Endodermal cell (in vitro differentiated cells): ENCODE results near the gene ADCY2. TPM values are rescaled to one million over a fixed set of nuclear protein-coding genes. Genes with fewer than 3 reads are reported as not detected.
"Not testable (repeated sequence)": the region's sequence is repeated elsewhere in the genome, so short reads cannot be mapped to it uniquely, and the experiment has no call there.

Experiments used
- DNase-seq: peaks from one replicate; pipeline ENCODE4 v3.0.0-alpha.2; 2017
- H3K27ac ChIP-seq: 2 replicates; pipeline ENCODE4 v1.5.1; 2013; ENCODE audit warnings: mild to moderate bottlenecking, low read depth, low read length, moderate library complexity
- H3K27me3 ChIP-seq: 2 replicates; pipeline ENCODE4 v1.6.1; 2013; ENCODE audit warnings: mild to moderate bottlenecking, low read length, moderate library complexity; ENCODE audit not compliant: insufficient read depth, control insufficient read depth, poor library complexity, severe bottlenecking
- H3K36me3 ChIP-seq: 2 replicates; pipeline ENCODE4 v1.7.0; 2013; ENCODE audit warnings: mild to moderate bottlenecking, low read length, moderate library complexity; ENCODE audit not compliant: control insufficient read depth, insufficient read depth
- H3K4me1 ChIP-seq: one replicate; pipeline ENCODE4 v1.7.0; 2013; ENCODE audit warnings: low read length; ENCODE audit not compliant: control insufficient read depth, insufficient read depth
- H3K4me3 ChIP-seq: 2 replicates; pipeline ENCODE4 v1.5.1; 2013; ENCODE audit warnings: mild to moderate bottlenecking, low read length, moderate library complexity
- H3K9ac ChIP-seq: 2 replicates; pipeline ENCODE4 v1.6.1; 2013; ENCODE audit warnings: mild to moderate bottlenecking, low read length, moderate library complexity; ENCODE audit not compliant: poor library complexity, severe bottlenecking; ENCODE audit errors: extremely low read depth
- H3K9me3 ChIP-seq: 2 replicates; pipeline ENCODE4 v1.6.1; 2013; ENCODE audit warnings: mild to moderate bottlenecking, low read length, moderate library complexity; ENCODE audit not compliant: control insufficient read depth
- H3K27ac Mint-ChIP-seq: 2 replicates; pipeline ENCODE4 v1.8.0; 2020; ENCODE audit warnings: mixed read lengths
- H3K27me3 Mint-ChIP-seq: 2 replicates; pipeline ENCODE4 v1.8.0; 2021; ENCODE audit warnings: mild to moderate bottlenecking, mixed read lengths; ENCODE audit not compliant: insufficient read depth
- H3K36me3 Mint-ChIP-seq: 2 replicates; pipeline ENCODE4 v1.8.0; 2020; ENCODE audit warnings: low read depth, mixed read lengths
- H3K4me1 Mint-ChIP-seq: 2 replicates; pipeline ENCODE4 v1.8.0; 2020; ENCODE audit warnings: mixed read lengths
- H3K4me3 Mint-ChIP-seq: 2 replicates; pipeline ENCODE4 v1.8.0; 2020; ENCODE audit warnings: mild to moderate bottlenecking, moderate library complexity, mixed read lengths
- H3K9me3 Mint-ChIP-seq: 2 replicates; pipeline ENCODE4 v1.8.0; 2020; ENCODE audit warnings: mild to moderate bottlenecking, mixed read lengths
- CTCF ChIP-seq: fragments of 200-600 bp; sonication (generic); conservative IDR thresholded peaks from 2 replicates; pipeline ENCODE4 v1.5.0; 2021; ENCODE audit warnings: antibody characterized with exemption, mild to moderate bottlenecking
- WGBS, 2 experiments: methylation state at CpG; one replicate each; pipeline versions ENCODE4 v1.1.5 to v1.1.7; 2013; ENCODE audit warnings: missing lambda C conversion rate in 2 of 2, mixed read lengths in 1 of 2; ENCODE audit not compliant: insufficient coverage in 1 of 2, insufficient read length in 1 of 2; 5-methylcytosine and 5-hydroxymethylcytosine counted together
- total RNA-seq, 2 donors: library from RNA; stranded (reverse); fragmentation: NEBNext Ultra II Directional in 1 of 2; extraction: Animal tissue kit (Norgen Biotek cat#: 25700) in 1 of 2; gene quantifications; 2 replicates in 1 of 2; 3 replicates in 1 of 2; pipeline ENCODE4 v1.2.1, GENCODE V29; 2021

ADCY2 gene
- total RNA-seq, 2 donors from 2014 or later, result 61.5 to 63.2 TPM

- H3K27me3 ChIP-seq, result no peaks in the 10 kb centered on the region
- no peaks in the 10 kb centered on the region for H3K27me3 Mint-ChIP-seq
- peaks cover 24% of the 10 kb centered on the region for H3K36me3 Mint-ChIP-seq
- H3K9me3 Mint-ChIP-seq, result no peaks in the 10 kb centered on the region
- no peaks in the 10 kb centered on the region for H3K4me1 ChIP-seq
- DNase-seq, result no peak
- H3K27ac Mint-ChIP-seq, result peak overlapping the region; percentile 8
- H3K4me1 Mint-ChIP-seq, result peaks cover 38% of the 10 kb centered on the region
- no peaks in the 10 kb centered on the region for H3K9me3 ChIP-seq
- WGBS, 2 experiments, result 66 to 81% methylated on average over 4 to 6 of the region's 6 CpGs
- peaks cover 41% of the 10 kb centered on the region for H3K36me3 ChIP-seq
- no peak overlapping the region for H3K4me3 ChIP-seq
- TF ChIP-seq CTCF, result no peak
- no peak overlapping the region for H3K9ac ChIP-seq
- H3K27ac ChIP-seq, result no peak overlapping the region
- H3K4me3 Mint-ChIP-seq, result no peak overlapping the region
These were observed 26.6 kb downstream of the ADCY2 start for GRCh38 chr5:7422316-7423106.

- H3K27ac Mint-ChIP-seq, H3K27me3 ChIP-seq, H3K27me3 Mint-ChIP-seq, H3K9ac ChIP-seq, H3K4me3 Mint-ChIP-seq, H3K27ac ChIP-seq, DNase-seq, H3K4me3 ChIP-seq, H3K4me1 ChIP-seq, H3K9me3 Mint-ChIP-seq, H3K9me3 ChIP-seq: not testable (repeated sequence)
- Mint-ChIP-seq H3K4me1 (peaks cover 45% of the 10 kb centered on the region), H3K36me3 (peaks cover 25% of the 10 kb centered on the region)
- H3K36me3 ChIP-seq, result peaks cover 34% of the 10 kb centered on the region
- WGBS, 2 experiments, result 90 to 97% methylated on average over 2 of the region's 2 CpGs
These were observed 27.3 kb downstream of the ADCY2 start for GRCh38 chr5:7423231-7423630.

- Histone ChIP-seq H3K27ac (no peak overlapping the region), H3K36me3 (peaks cover 19% of the 10 kb centered on the region), H3K4me1 (no peaks in the 10 kb centered on the region), H3K9me3 (no peaks in the 10 kb centered on the region), H3K9ac (no peak overlapping the region), H3K27me3 (no peaks in the 10 kb centered on the region), H3K4me3 (no peak overlapping the region)
- Mint-ChIP-seq H3K27ac (peak overlapping the region; percentile 55), H3K9me3 (no peaks in the 10 kb centered on the region), H3K36me3 (peaks cover 25% of the 10 kb centered on the region), H3K4me1 (peaks cover 34% of the 10 kb centered on the region), H3K27me3 (no peaks in the 10 kb centered on the region), H3K4me3 (no peak overlapping the region)
- no peak for DNase-seq
- 86 to 98% methylated on average over 1 to 2 of the region's 2 CpGs for WGBS, 2 experiments
- no peak for TF ChIP-seq CTCF
These were observed 29.9 kb downstream of the ADCY2 start for GRCh38 chr5:7425830-7426229.
